ENCODE results near the gene VPS45.
A peak's percentile ranks its signal among the peaks of the same experiment; 100 is the strongest.
"Not testable (repeated sequence)": the region's sequence is repeated elsewhere in the genome, so short reads cannot be mapped to it uniquely, and the experiment has no call there.

VPS45 gene

DNA sequence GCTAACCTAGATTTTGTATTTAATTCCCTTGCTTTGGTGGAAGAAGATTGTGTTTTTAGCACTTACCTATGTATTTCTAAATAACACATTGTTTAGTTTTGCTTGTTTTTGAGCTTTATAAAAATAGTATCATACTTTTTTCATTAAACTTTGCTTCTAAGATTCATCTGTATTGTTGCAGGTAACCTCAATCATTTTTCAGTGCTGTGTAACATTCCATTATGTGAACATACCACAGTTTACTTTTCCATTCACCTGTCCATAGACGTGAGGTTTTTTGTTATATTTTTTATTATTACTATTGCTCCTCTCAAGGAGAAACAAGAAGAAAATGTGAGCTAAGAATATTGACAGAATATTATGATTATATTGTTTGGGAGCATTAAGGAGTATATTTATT lies 67.0 kb downstream of the VPS45 start:
- DNase-seq, result no peak

DNA sequence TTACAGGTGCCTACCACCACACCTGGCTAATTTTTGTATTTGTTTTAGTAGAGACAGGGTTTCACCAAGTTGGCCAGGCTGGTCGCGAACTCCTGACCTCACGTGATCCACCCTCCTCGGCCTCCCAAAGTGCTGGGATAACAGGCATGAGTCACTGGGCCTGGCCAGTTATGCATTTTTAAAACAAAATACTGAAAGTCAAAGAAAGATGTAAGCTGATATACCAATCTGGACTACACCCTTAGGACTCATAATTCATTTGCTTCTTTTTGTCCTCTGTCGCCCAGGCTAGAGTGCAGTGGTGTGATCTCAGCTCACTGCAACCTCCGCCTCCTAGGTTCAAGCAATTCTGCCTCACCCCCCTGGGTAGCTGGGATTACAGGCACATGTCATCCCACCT lies 67.8 kb downstream of the VPS45 start:
- not testable (repeated sequence) for DNase-seq

DNA sequence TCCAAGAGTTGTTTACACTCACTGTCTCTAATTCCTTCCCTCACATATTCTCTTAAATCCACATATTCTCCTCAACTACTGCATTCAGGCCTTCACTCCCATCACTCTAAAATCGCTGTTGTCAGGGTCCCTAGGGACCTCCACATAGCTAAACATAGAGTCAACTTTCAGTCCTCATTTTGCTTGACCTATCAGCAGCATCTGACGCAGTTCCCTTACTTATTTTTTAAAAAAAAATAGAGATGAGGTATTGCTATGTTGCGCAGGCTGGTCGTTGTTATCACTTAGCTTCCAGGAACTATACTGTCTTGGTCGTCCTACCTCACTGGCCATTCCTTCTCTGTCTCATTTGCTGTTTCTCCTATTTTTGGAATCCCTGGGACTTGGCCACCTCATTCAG lies 70.5 kb downstream of the VPS45 start:
- DNase-seq, result no peak

GRCh38 chr1:150141452-150141851 lies 73.9 kb downstream of the VPS45 start:
- DNase-seq, result no peak

GRCh38 chr1:150142083-150142482 lies 74.5 kb downstream of the VPS45 start:
- no peak for DNase-seq

- no peak for DNase-seq
Measured at GRCh38 chr1:150144606-150145005, 77.0 kb downstream of the VPS45 start.

GRCh38 chr1:150146016-150146415 lies 78.4 kb downstream of the VPS45 start:
- DNase-seq, result not testable (repeated sequence)

DNA sequence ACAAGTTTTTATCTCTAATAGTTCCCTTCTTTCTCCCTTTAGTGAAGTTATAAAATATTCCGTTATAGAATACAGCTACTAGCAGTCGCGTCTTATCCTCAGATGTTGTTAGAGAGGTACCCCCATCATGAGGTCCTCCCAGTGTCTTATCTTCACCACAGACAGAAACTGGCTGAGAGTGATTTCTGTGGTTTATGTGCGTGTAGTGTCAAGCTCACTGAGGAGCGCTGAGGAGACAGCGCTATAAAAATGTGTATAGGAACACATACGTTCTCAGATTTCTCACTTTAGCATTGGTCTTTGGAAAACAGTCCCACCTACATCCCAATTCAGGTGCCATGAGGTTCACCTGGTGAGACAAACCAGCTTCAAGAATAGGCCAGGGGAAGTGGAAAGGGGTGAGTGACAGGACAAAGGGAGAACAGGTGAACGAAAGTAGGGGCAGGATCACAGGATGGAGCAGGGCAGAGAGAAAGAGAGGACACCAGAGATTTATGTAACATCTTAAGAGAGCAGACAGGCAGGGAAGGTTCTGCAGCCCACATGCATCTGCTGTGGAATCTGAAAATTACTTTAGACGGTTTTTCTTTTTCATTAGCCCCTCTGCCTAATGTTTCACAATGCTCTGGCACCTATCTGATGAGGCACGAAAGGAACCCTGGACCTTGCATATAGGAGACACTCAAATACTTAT lies 79.4 kb downstream of the VPS45 start:
- peak in 1 of 3 experiments; percentile 40 for DNase-seq

- peak; percentile 38 to 85 (median 77) for DNase-seq
Measured at GRCh38 chr1:150148837-150149270, 81.3 kb downstream of the VPS45 start.

DNA sequence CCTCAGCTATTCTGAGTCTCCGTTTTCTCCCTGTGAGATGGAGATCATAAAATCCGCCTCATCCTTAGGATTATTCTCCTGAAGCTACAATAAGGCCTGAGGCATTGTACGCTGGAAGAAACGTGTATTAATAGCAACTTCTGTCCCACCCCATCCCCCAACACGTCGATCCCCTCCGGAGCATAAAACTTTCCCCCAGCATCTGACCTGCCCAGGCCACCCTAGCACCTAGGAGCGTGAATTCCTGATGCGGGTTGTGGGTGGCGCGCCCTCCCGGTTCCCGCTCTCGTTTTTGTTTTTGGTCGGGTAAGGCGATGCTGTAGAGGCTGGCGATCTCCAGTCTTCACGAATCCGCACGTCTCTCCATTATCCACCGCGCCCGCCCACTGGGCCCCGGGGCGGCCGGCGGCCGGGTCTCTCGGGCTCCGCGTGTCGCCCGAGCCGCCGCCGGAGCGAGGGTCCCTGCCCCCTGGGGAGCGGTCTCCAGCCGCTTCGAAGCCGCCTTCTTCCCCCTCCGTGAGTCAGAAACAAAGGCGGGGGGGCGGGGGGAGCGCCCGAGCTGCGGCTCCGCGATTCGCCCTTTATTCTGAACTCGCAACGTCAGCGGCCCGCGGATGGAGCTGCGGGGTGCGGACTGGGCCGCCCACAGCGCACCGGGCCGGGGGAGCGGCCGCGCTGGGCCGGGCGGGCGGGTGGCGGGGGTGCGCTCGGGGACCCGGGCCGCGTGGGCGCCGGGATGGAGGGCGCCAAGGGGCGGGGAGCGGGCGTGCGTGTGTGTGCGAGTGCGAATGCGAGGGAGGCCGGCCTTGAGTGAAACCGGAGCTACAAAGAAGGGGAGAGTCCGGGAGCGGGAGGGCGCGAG lies 81.9 kb downstream of the VPS45 start, which contains the start of gene PLEKHO1:
PLEKHO1 (plus strand) TSS at position 646 of the 862 bp plus-strand sequence. CDS start 342 bp downstream, outside the sequence.
- peak; percentile 88 to 98 (median 90) for DNase-seq

- DNase-seq, result peak; percentile 39 to 72 (median 68)
Measured at GRCh38 chr1:150150133-150151021, 82.8 kb downstream of the VPS45 start.

- DNase-seq, result no peak
Measured at GRCh38 chr1:150151291-150152181, 84.0 kb downstream of the VPS45 start.

DNA sequence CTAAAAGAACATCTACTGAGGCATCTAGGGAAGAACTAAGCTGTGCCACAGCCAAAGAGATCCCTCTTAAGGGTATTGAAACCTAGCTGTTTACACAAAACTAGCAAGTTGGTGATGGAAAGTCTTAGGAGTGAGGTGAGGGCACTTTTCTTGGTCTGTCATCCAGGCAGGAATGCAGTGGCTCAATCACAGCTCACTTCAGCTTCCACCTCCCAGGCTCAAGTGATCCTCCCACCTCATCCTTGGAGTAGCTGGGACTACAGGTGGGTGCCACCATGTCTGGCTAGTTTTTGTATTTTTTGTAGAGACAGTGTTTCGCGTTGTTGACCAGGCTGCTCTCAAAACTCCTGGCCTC lies 84.6 kb downstream of the VPS45 start:
- no peak for DNase-seq

- no peak for DNase-seq
Measured at GRCh38 chr1:150152772-150153456, 85.3 kb downstream of the VPS45 start.

DNA sequence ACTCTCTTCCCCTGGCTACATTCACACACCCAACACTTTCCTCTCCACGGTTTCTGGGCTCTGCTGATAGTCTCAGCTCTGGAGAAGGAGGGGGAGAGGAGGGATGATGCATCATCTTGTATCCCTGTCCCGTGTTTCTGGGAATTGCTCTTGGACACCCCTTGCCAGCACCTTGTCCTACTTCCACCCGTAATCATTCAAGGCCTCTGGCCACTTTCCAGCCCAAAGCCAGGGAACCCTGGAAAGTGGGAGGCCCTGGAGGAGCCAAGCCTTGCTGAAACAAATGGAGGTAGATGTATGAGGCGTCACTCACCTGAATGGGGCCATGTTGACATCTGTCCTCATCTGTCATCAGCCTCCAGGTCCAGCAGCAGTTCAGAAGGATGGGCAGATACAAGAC lies 86.6 kb downstream of the VPS45 start:
- no peak for DNase-seq

DNA sequence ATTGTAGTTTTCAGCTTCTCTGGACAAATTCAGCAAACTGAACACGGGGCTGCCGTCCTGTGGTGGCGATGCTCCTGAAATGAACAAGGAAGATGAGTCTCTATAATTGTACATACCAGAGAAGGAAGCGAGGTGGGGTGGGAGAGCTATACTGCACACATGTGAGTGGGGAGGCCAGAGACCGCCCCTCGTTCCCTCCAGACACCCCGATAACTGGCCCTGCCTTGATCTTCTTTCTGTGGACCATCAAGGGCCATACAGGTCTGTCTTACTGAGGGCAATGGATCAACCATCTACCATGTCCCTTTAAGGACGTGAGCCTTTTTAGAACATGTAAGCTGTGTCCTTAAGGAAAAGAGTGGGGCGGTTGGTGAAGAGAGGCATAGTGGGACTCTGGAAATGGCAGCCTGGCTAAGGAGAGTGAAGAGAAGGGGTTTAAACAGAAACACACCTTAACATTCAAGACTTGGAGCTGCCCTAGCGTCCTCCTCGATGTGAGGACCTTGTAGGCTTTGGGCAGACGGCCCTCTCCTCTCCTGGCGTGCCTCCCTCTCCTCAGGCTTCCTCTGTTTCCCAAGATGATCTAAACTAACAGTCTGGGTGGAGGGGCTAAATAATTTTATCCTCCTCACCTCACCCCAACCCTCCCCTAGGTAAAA lies 88.0 kb downstream of the VPS45 start:
- DNase-seq, result no peak

- no peak for DNase-seq
Measured at GRCh38 chr1:150156868-150157603, 89.5 kb downstream of the VPS45 start.

- DNase-seq, result no peak
Measured at GRCh38 chr1:150159550-150159949, 92.0 kb downstream of the VPS45 start.

- peak in 1 of 3 experiments; percentile 16 for DNase-seq
Measured at GRCh38 chr1:150160964-150161621, 93.5 kb downstream of the VPS45 start.

All from NCI-H1417 (cell line).